ENCODE results near the gene RAVER1.

RAVER1 gene

DNA sequence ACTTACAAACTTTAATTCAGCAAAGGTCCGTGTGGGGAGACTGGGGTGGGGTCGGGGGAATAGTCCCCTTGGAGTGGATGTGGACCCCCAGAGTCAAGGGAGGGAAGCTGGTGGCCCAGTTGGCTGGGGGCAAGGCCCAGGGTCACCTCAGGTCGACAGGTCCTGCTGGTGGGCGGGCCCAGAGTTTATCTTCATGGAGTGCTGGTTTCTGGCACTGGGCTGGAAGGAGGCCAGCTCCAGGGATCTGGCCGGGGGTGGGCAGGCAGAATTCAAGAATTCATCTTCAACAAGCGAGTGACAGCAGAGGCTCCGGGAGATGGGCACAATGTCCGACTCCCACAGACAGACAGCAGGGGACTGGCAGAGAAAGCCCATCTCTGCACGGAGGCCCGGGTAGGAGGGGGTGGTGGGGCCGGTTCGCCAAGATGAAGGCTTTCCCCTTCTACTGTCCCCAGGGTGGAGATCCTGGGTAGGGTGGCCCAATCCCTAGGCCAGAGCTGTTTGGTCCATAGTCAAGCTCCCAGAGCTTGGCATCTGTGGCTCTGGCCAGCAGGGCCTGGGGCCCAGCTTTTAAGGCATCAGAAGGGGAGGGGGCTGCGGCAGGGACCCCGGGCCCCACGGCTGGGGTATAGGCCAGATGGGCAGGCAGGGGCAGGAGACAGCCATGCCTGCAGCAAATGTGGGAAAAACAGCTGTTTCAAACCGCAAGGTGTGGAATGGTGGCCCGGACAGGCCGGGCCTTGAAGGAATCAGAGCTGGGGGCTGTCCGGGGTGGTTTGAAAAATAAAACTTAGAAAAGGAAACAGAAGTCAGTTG, 16.9 kb downstream of the RAVER1 start:
- H3K36me3 ChIP-seq (ENCODE audit: control insufficient read depth, insufficient read depth, low read length) = peaks cover 52% of the 10 kb centered on the region
- H3K9ac ChIP-seq (ENCODE audit: low read depth, low read length) = no peak overlapping the region
- H3K4me3 ChIP-seq (ENCODE audit: low read depth, low read length) = peak overlapping the region; percentile 79
- H3K4me1 ChIP-seq (ENCODE audit: control insufficient read depth, insufficient read depth, low read length) = no peaks in the 10 kb centered on the region
- H3K27me3 ChIP-seq (ENCODE audit: control insufficient read depth, insufficient read depth, low read length) = no peaks in the 10 kb centered on the region
- no peaks in the 10 kb centered on the region for H3K9me3 ChIP-seq (ENCODE audit: control insufficient read depth, insufficient read depth, low read length)
- peak overlapping the region; percentile 85 for H3K27ac ChIP-seq (ENCODE audit: low read depth, low read length)

DNA sequence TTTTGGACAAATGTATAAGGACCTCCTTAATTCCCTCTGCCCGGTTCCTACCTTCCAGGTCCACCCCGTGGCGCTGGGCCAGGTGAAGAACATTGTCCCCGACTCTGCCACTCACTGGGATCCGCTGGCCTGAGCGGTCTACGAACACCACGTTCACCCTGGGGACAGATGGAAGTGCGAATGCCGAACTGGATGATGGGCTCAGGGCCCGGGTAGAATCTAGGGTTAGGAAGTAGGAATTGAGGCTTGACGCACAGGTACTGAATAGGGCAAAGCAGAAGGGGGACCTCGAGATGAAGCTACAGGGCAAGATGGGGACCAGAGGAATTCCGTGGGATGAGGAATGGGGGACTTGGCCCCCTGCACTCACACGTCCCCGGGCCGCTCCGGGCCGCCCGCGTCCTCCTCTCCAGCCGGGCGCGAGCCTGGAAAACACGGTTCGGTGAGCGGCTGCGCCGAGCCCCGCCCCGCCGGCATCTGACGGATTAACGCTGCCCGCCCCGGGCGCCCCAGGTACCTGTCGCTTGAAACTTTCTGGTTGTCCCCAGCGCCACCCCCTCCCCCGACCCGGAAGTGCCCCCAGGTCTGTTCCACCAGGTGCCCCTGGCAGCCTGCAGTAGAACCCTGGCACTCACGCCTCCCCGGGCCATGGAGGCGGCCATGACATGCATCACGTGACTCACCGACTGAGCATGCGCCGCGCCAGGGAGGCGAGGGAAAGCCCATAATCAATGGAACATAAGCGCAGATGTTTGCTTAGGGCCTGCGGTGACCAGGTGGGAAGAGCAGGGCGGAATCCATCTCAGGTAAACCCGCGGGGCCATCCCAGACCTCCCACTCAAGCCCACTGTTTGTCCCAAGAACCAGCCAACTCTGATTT, 17.8 kb downstream of the RAVER1 start, which contains the start of gene FDX2:
TSS of gene FDX2 (minus strand) at position 681 of the 880 bp plus-strand sequence. CDS start at position 662, 19 bp downstream.
- Histone ChIP-seq H3K4me3 (ENCODE audit: low read depth, low read length) (peak within 1 kb of the TSS; percentile 79), H3K4me1 (ENCODE audit: control insufficient read depth, insufficient read depth, low read length) (no peaks in the 10 kb centered on the region), H3K9me3 (ENCODE audit: control insufficient read depth, insufficient read depth, low read length) (no peaks in the 10 kb centered on the region), H3K36me3 (ENCODE audit: control insufficient read depth, insufficient read depth, low read length) (peaks cover 49% of the 10 kb centered on the region), H3K9ac (ENCODE audit: low read depth, low read length) (peak within 1 kb of the TSS; percentile 54), H3K27ac (ENCODE audit: low read depth, low read length) (peak within 1 kb of the TSS; percentile 85), H3K27me3 (ENCODE audit: control insufficient read depth, insufficient read depth, low read length) (no peaks in the 10 kb centered on the region)

- no peaks in the 10 kb centered on the region for H3K9me3 ChIP-seq (ENCODE audit: control insufficient read depth, insufficient read depth, low read length)
- H3K4me1 ChIP-seq (ENCODE audit: control insufficient read depth, insufficient read depth, low read length) = no peaks in the 10 kb centered on the region
- H3K27me3 ChIP-seq (ENCODE audit: control insufficient read depth, insufficient read depth, low read length) = no peaks in the 10 kb centered on the region
- H3K36me3 ChIP-seq (ENCODE audit: control insufficient read depth, insufficient read depth, low read length) = peaks cover 17% of the 10 kb centered on the region; the same call in 1 of the 2 replicates
- no peak within 1 kb of the TSS for H3K27ac ChIP-seq (ENCODE audit: low read depth, low read length)
- H3K4me3 ChIP-seq (ENCODE audit: low read depth, low read length) = no peak within 1 kb of the TSS
- no peak within 1 kb of the TSS for H3K9ac ChIP-seq (ENCODE audit: low read depth, low read length)
These were observed 23.9 kb downstream of the RAVER1 start, which contains the start of gene ZGLP1 for GRCh38 chr19:10309423-10309822. TSS of gene ZGLP1 (minus strand) at chr19:10309815.

DNA sequence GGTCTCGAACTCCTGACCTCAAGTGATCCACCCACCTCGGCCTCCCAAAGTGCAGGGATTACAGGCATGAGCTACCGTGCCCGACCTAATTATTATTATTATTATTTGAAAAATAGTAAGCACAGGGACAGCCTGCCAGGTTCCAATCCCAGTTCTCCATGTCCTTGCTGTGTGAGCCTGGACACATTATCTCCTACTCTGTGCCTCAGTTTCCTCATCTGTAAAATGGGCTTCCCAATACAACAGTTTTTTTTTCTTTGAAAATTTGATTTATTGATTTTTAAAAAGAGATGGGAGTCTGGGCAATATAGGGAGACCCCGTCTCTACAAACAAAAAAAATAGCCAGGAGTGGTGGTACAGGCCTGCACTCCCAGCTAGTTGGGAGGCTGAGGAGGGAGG, 27.0 kb downstream of the RAVER1 start:
- Histone ChIP-seq H3K9me3 (ENCODE audit: control insufficient read depth, insufficient read depth, low read length) (no peaks in the 10 kb centered on the region), H3K27ac (ENCODE audit: low read depth, low read length) (no peak overlapping the region), H3K27me3 (ENCODE audit: control insufficient read depth, insufficient read depth, low read length) (no peaks in the 10 kb centered on the region), H3K4me1 (ENCODE audit: control insufficient read depth, insufficient read depth, low read length) (no peaks in the 10 kb centered on the region), H3K4me3 (ENCODE audit: low read depth, low read length) (no peak overlapping the region), H3K9ac (ENCODE audit: low read depth, low read length) (no peak overlapping the region), H3K36me3 (ENCODE audit: control insufficient read depth, insufficient read depth, low read length) (peaks cover 12% of the 10 kb centered on the region; the same call in 1 of the 2 replicates)

- H3K9me3 ChIP-seq (ENCODE audit: control insufficient read depth, insufficient read depth, low read length) = no peaks in the 10 kb centered on the region
- no peak overlapping the region for H3K4me3 ChIP-seq (ENCODE audit: low read depth, low read length)
- no peaks in the 10 kb centered on the region for H3K27me3 ChIP-seq (ENCODE audit: control insufficient read depth, insufficient read depth, low read length)
- peaks cover 5% of the 10 kb centered on the region; the same call in 1 of the 2 replicates for H3K36me3 ChIP-seq (ENCODE audit: control insufficient read depth, insufficient read depth, low read length)
- no peak overlapping the region for H3K9ac ChIP-seq (ENCODE audit: low read depth, low read length)
- H3K4me1 ChIP-seq (ENCODE audit: control insufficient read depth, insufficient read depth, low read length) = no peaks in the 10 kb centered on the region
- H3K27ac ChIP-seq (ENCODE audit: low read depth, low read length) = no peak overlapping the region
These were observed 28.1 kb downstream of the RAVER1 start for GRCh38 chr19:10305139-10305806.

- Histone ChIP-seq H3K9me3 (ENCODE audit: control insufficient read depth, insufficient read depth, low read length) (no peaks in the 10 kb centered on the region), H3K36me3 (ENCODE audit: control insufficient read depth, insufficient read depth, low read length) (no peaks in the 10 kb centered on the region; the same call in 1 of the 2 replicates), H3K4me1 (ENCODE audit: control insufficient read depth, insufficient read depth, low read length) (0 out of 2 replicates have a peak, but pooled peaks cover 3% of the 10 kb centered on the region), H3K27ac (ENCODE audit: low read depth, low read length) (no peak overlapping the region), H3K27me3 (ENCODE audit: control insufficient read depth, insufficient read depth, low read length) (peaks cover 26% of the 10 kb centered on the region), H3K9ac (ENCODE audit: low read depth, low read length) (no peak overlapping the region), H3K4me3 (ENCODE audit: low read depth, low read length) (no peak overlapping the region)
These were observed 33.5 kb downstream of the RAVER1 start for GRCh38 chr19:10299545-10300458.

- peaks cover 64% of the 10 kb centered on the region for H3K27me3 ChIP-seq (ENCODE audit: control insufficient read depth, insufficient read depth, low read length)
These were observed 37.3 kb downstream of the RAVER1 start for GRCh38 chr19:10295847-10296591.

DNA sequence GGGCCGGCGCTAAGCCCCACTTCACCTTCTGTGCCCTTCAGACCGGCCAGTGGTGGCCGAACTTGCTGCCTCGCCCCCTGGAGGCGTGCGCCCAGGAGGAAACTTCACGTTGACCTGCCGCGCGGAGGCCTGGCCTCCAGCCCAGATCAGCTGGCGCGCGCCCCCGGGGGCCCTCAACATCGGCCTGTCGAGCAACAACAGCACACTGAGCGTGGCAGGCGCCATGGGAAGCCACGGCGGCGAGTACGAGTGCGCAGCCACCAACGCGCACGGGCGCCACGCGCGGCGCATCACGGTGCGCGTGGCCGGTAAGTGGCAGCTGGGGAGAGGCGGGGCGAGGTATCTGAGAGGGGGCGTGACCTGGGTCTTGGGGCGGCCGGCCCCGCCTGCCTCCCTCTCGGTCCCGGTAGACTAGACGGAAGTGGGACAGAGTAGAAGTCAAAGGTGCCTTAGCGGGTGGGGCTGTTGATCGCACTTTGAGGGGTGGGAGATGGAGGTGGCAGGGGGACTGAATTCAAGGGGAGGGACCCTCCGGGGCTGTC, 38.0 kb downstream of the RAVER1 start:
- H3K27ac ChIP-seq (ENCODE audit: low read depth, low read length) = no peak overlapping the region
- no peaks in the 10 kb centered on the region for H3K36me3 ChIP-seq (ENCODE audit: control insufficient read depth, insufficient read depth, low read length)
- no peak overlapping the region for H3K9ac ChIP-seq (ENCODE audit: low read depth, low read length)
- H3K27me3 ChIP-seq (ENCODE audit: control insufficient read depth, insufficient read depth, low read length) = peaks cover 70% of the 10 kb centered on the region
- H3K4me3 ChIP-seq (ENCODE audit: low read depth, low read length) = peak overlapping the region; percentile 39
- no peaks in the 10 kb centered on the region for H3K9me3 ChIP-seq (ENCODE audit: control insufficient read depth, insufficient read depth, low read length)
- peaks cover 18% of the 10 kb centered on the region; the same call in 1 of the 2 replicates for H3K4me1 ChIP-seq (ENCODE audit: control insufficient read depth, insufficient read depth, low read length)

More at GRCh38 chr19:10295847-10296591, 37.3 kb downstream of the RAVER1 start:
- Histone ChIP-seq H3K36me3 (ENCODE audit: control insufficient read depth, insufficient read depth, low read length) (no peaks in the 10 kb centered on the region), H3K9me3 (ENCODE audit: control insufficient read depth, insufficient read depth, low read length) (no peaks in the 10 kb centered on the region), H3K4me1 (ENCODE audit: control insufficient read depth, insufficient read depth, low read length) (peaks cover 12% of the 10 kb centered on the region; the same call in 1 of the 2 replicates), H3K9ac (ENCODE audit: low read depth, low read length) (no peak overlapping the region), H3K27ac (ENCODE audit: low read depth, low read length) (no peak overlapping the region), H3K4me3 (ENCODE audit: low read depth, low read length) (peak overlapping the region; percentile 39)

- Histone ChIP-seq H3K9me3 (ENCODE audit: control insufficient read depth, insufficient read depth, low read length) (no peaks in the 10 kb centered on the region), H3K9ac (ENCODE audit: low read depth, low read length) (no peak overlapping the region), H3K27ac (ENCODE audit: low read depth, low read length) (no peak overlapping the region), H3K27me3 (ENCODE audit: control insufficient read depth, insufficient read depth, low read length) (peaks cover 81% of the 10 kb centered on the region), H3K4me1 (ENCODE audit: control insufficient read depth, insufficient read depth, low read length) (peaks cover 21% of the 10 kb centered on the region; the same call in 1 of the 2 replicates), H3K4me3 (ENCODE audit: low read depth, low read length) (no peak overlapping the region), H3K36me3 (ENCODE audit: control insufficient read depth, insufficient read depth, low read length) (no peaks in the 10 kb centered on the region)
These were observed 39.0 kb downstream of the RAVER1 start for GRCh38 chr19:10294368-10294697.
